Stimulated activated CD4-positive, alpha-beta T cell treated with anti-CD3 and anti-CD28 coated beads, TNF-alpha, amount 100 ng/mL, for 4 hours (primary cell): ENCODE results near the gene DPH3.
A peak's percentile ranks its signal among the peaks of the same experiment; 100 is the strongest.

Source experiments
- DNase-seq, 3 experiments: peaks; one replicate each; pipeline ENCODE4 v3.0.0-alpha.2; 2020; ENCODE audit warnings: low read depth in 3 of 3

Gene DPH3

GRCh38 chr3:16255726-16256125, 9.0 kb downstream of the DPH3 start:
- no peak for DNase-seq

GRCh38 chr3:16255326-16255725, 9.4 kb downstream of the DPH3 start:
- DNase-seq: no peak

DNA sequence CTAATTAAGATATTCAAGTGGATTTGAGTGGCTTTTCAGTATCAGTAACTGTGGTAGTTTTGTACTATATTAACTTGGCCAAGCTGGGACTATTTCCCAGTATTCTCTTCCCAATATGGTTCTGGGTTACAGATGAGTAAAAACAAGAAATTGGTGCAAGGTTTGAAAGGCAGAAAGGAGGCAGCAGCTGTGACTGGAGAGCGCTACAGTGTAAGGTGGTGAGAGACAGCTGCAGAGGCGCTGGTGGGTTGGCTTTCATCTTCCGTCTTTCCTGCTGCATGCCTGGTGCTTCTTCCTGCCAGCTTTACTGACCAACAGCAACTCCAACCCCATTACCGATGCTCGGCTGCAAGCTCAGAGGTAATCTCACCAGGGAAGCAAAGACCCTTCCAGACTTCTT, 9.8 kb downstream of the DPH3 start:
- no peak for DNase-seq

DNA sequence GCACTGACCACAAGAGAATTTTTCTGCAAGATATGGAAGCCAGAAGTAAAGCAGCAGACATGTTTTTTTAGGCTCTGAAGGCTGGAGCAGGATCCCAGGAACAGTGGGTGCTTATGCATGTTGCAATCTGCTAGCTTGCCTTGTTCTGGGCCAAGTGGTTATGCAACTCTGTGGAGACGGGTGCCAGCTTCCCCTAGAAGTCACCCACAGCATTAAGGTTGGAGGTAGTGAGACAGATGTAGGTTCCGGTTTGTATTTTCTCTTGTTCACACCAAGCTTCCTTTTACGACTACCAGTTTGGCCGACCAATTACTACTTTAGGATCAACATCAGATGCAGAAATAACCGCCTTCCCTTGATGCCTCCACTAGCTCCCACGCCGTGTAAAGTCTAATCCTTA, 11.1 kb downstream of the DPH3 start:
- DNase-seq: no peak

DNA sequence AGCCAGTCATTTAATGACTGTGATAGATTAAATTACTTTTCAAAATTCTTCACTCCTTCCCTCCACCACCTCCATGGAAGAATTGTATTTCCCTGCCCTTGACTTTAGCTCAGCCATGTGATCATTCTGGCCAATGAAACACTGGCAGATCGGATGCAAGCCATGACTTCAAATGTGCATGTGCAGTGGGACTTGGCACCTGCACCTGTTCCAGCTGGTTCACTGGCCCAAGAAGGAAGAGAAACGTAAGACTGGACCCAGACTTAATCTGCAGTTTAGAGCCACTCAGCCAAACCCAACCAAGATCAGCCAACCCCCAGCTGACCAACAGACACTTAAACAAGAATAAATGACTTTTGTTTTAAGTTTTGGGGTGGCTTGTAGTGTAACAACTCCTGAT, 11.8 kb downstream of the DPH3 start:
- DNase-seq: no peak

- DNase-seq: no peak
Observed at GRCh38 chr3:16252243-16252978, 12.3 kb downstream of the DPH3 start.

DNA sequence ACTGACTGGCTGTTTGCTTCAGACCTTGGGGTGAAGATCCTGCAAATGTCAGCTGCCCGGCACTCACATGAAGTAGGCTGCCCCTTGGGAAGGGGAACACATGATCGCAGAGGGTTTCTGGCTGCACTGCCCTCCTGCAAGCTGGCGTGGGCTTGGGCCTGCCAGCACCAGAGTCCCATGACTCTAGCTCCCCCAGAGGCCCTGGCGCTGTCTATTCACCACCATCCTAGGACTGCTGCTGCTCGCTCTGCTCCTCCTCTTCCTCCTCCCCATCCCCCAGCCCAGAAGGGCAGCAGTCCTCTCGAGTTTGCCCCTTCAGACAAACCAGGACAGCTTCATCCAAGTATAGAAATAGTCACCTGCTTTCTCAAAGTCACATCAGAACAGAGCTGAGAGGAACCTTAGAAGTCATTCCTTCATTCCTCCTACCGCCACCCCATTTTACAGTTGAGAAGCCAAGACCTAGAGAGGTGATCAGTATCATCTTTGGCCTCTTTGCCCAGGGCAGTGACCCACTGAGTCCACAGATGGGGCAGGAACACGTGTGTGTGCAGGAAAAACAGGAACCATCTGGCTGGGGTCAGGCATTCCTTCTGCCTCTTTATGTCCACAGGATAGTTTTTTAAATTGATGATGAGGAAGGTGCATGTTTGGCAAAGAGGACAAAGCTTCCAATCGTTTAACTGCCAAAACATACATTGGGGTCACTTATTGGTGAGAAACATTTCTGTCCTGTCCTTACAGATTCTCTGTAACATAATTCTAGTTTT, 13.2 kb downstream of the DPH3 start:
- no peak for DNase-seq

- DNase-seq: no peak
Observed at GRCh38 chr3:16249886-16250285, 14.9 kb downstream of the DPH3 start.

DNA sequence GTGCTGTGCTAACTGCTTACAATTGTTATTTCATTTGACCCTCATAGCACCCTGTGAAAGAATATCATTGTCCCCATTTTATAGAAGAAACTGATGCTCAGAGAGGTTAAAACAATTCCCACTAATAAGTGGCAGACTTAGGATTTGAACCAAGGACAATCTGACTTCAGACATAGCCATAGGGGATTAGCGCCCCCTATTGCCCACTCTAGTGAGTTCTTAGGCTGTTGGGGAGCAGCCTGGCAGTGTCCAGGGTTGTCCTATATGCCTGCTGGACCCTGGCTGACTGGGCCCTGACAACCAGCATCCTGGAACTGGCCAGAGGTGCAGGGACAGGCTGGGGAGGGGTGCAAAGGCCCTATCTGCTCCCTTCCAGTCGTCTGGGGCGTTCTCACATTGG, 15.4 kb downstream of the DPH3 start:
- no peak for DNase-seq

DNA sequence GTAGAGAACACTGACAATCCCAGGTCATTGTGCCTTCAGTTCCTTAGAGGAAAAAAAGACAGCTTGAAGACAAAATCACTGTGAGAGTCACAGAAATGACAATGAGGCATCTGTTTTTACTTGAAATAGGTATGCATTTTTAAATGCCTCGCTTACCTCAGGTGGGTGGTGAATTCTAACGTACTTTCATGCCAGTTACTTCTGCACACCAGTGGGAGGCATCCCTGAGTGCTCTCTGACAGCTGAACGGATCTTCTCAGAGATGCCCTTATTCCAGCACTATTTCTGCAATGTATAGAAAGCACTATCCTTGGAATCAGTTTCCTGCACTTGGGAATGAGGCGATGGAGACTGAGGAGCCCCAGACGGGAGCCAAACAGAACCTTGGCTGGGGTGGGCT, 16.2 kb downstream of the DPH3 start:
- no peak for DNase-seq

GRCh38 chr3:16247282-16248061, 17.3 kb downstream of the DPH3 start:
- peak; percentile 26 to 61 (median 47) for DNase-seq

DNA sequence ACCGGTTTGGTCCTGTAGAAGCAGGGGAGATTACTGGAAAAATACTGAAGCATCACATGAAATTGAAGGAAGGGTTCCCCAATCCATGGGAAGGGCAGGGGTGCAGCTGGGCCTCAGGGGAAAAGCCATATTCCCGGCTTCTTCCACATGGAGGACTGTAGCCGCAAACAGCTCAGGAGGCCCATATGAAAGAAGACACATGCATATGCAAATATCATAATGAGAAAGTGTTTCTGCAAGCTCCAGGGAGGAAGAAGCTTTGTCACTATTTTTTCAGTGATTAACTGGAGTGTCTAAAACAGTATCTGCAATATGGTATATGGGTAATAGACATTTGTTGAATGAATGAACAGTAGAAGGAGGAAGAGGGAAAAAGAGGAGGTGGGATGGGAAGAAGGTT, 19.1 kb downstream of the DPH3 start:
- no peak for DNase-seq

DNA sequence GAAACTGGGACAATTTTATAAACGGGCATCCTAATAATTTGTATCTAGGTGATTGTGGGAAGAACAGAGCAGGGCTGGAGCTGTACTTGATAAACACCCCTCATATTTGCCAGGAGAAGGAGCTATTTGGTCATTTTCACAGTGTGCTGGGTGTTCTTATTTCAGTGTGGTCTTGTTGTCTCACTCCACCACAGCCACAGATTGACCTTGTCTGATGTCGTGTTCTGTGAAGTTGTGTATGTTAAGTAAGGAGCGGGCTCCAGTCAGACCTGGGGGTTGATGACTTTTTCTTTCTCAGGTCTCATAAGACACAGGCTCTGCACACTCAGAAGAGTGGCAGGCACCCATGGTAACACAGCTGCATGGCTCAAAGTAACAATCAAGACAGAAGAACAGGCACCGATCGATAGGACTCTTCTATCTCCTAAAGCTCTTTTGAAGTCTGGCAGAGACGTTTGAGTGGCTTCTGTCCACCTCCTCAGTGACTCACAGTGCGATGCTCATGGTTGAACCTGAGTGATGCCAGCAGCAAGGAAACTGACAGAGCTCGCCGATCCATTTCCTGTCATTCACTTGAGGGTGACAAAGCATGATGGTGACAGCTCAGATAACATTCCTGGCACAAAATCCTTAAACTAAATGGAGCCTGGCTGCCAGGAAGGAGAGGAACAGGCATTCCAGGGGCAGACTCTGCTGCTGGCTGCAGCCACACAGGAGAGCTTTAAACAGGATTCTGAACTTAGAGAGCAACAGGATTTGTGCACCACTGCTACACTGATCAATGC, 20.8 kb downstream of the DPH3 start:
- DNase-seq: no peak

- DNase-seq: no peak
Observed at GRCh38 chr3:16242177-16242576, 22.6 kb downstream of the DPH3 start.

- DNase-seq: no peak
Observed at GRCh38 chr3:16241225-16241624, 23.5 kb downstream of the DPH3 start.

- no peak for DNase-seq
Observed at GRCh38 chr3:16240229-16241023, 24.3 kb downstream of the DPH3 start.

DNA sequence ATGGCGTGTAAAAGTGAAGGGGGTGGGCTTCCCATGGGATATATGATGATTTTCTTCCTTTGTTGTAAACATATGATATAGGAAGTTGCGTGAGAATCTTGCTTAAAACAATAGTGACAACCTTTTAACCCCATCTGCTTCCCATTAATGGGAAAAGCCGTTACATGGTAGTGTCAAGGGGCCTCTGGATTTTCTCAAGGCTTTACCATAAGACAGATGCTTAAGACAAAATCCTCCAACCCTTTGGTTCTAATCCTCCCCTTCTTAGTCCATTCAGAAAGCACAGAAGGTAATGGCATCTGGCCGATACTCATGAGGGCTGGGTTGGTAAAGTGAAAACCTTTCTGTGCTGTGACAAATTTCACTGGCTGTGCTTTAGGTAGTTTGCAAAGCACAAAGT, 25.0 kb downstream of the DPH3 start:
- DNase-seq: no peak

DNA sequence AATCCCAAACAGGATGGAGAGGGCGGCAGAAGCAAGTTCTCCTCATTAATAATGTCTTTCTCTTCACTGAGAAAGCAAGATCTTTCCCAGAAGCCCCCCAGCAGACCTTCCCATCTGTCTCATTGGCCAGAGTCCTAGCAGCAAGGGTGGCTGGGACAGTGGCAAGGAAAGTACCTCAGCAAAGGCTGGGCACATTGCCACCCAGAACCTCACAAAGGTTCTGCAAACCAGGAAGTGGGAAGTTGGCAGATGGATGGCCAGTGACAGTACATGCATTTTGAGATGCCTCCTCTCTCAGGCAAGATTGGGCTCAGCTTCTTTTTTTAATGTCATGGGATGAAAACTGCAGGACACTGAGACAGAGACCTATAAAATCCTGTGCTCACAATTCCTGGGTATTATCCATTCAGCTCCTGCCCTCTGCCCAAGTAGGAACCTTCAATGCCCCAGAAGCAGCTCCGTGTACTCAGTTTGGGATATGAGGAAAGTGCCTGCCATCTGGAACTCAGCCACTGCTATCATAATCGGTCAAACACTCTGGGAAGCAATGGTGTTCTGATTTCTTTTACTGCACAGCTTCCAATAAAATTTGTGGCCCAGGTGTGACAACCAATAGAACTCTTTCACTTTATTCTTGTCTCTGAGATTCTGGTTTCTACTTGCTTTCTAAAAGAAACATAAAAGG, 25.5 kb downstream of the DPH3 start:
- DNase-seq: no peak

DNA sequence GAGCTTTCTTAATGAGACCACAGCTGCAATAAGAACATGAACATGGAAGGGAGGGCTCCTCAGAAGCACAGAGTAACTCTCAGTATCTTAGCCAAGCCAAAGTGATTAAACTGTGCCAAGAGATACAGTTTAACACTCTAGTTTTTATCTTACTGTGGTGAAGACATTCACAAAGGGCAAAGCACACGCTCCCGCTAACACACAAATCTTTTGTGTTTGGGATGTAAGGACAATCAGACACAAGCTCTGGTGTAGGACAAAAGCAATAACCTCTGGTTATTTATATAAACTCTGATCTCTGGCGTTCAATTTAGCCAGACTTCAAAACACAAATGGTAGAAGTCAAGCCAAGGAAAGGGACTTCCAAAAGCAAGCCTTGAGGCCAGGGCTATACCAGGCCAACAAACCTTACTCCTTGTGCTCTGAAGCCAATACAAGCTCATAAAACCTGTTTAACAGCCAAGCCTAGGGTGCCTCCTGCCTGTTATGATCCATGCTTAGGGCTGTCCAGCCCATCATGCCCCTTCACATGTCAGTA, 27.8 kb downstream of the DPH3 start:
- DNase-seq: no peak

- no peak for DNase-seq
Observed at GRCh38 chr3:16236030-16236639, 28.6 kb downstream of the DPH3 start.
